Thyroid gland (tissue), 4 donors: ENCODE measurements around the gene TPT1. TPM values are rescaled to one million over a fixed set of nuclear protein-coding genes. Genes with fewer than 3 reads are reported as not detected.

ENCODE experiments used
- DNase-seq, 2 donors: peaks; one replicate each; pipeline ENCODE4 v3.0.0-alpha.2; 2019
- H3K27ac ChIP-seq, 3 donors: fragments of 200-600 bp; sonication (generic); 1 replicate in 2 of 3; 2 replicates in 1 of 3; pipeline ENCODE4 v1.5.1; 2016 to 2019; ENCODE audit warnings: mild to moderate bottlenecking in 1 of 3, moderate library complexity in 1 of 3
- H3K27me3 ChIP-seq: fragments of 200-600 bp; sonication (generic); one replicate; pipeline ENCODE4 v1.5.1; 2019
- H3K36me3 ChIP-seq, 2 donors: fragments of 200-600 bp; sonication (generic); one replicate each; pipeline ENCODE4 v1.5.1; 2016 to 2019
- H3K4me1 ChIP-seq, 2 donors: fragments of 200-600 bp; sonication (generic); one replicate each; pipeline ENCODE4 v1.5.1; 2017 to 2019
- H3K4me3 ChIP-seq, 3 donors: fragments of 200-600 bp; sonication (generic); replicated peaks in 1 of 3; 1 replicate in 2 of 3; 2 replicates in 1 of 3; pipeline ENCODE4 v1.5.1; 2016; ENCODE audit warnings: mild to moderate bottlenecking in 1 of 3
- H3K9me3 ChIP-seq: fragments of 200-600 bp; sonication (generic); one replicate; pipeline ENCODE4 v1.5.1; 2017
- CTCF ChIP-seq, 6 experiments: fragments of 200-600 bp in 3 of 6; fragments of 450-650 bp in 3 of 6; sonication (generic) in 3 of 6; IDR thresholded peaks; one replicate each; pipeline ENCODE4 v1.5.1; 2016 to 2019; ENCODE audit warnings: antibody characterized with exemption in 6 of 6, mild to moderate bottlenecking in 2 of 6, inconsistent platforms in 1 of 6, moderate library complexity in 1 of 6
- POLR2A ChIP-seq, 2 donors: fragments of 450-650 bp; IDR thresholded peaks; one replicate each; pipeline ENCODE4 v1.6.1; 2017; ENCODE audit warnings: antibody characterized with exemption in 2 of 2, mild to moderate bottlenecking in 2 of 2, moderate library complexity in 1 of 2
- WGBS, 2 donors: methylation state at CpG; one replicate each; pipeline ENCODE4 v1.1.5; 2017; 5-methylcytosine and 5-hydroxymethylcytosine counted together
- intact Hi-C: fragments of 100-400 bp; cut with DNase I; formaldehyde crosslinking; loops from one replicate; pipeline ENCODE4 v1.15.1; 2023
- total RNA-seq, 4 donors: library from RNA; depleted of rRNA; stranded (reverse); fragments of >200 nt; gene quantifications; one replicate each; pipeline ENCODE4 v1.2.3, GENCODE V29; 2016

The TPT1 gene
- total RNA-seq, 4 donors from 2014 or later, result 2,350 to 4,169 (median 2,632) TPM

- WGBS, 2 donors, result 17 to 29% methylated on average over 3 of the region's 3 CpGs
Observed at GRCh38 chr13:45368571-45368970, 27.6 kb upstream of the TPT1 start.

GRCh38 chr13:45368005-45368404 lies 27.0 kb upstream of the TPT1 start:
- Histone ChIP-seq H3K9me3 (no peaks in the 10 kb centered on the region), H3K36me3 (no peaks in the 10 kb centered on the region), H3K4me3 (no peak overlapping the region), H3K27me3 (no peaks in the 10 kb centered on the region), H3K4me1 (peaks cover 4 to 16% of the 10 kb centered on the region in 2 donors), H3K27ac (peak overlapping the region in 2 of 3 donors; percentile 31 to 35)
- 80 to 84% methylated on average over 4 of the region's 4 CpGs for WGBS, 2 donors
- TF ChIP-seq POLR2A (IDR thresholded peaks at IDR 0.05), result no peak
- TF ChIP-seq CTCF (IDR thresholded peaks at IDR 0.05), result no peak
- intact Hi-C loops, result no loop called here
- no peak for DNase-seq

More at GRCh38 chr13:45368571-45368970, 27.6 kb upstream of the TPT1 start:
- no peaks in the 10 kb centered on the region for H3K9me3 ChIP-seq
- no peaks in the 10 kb centered on the region for H3K27me3 ChIP-seq
- H3K4me3 ChIP-seq, result no peak overlapping the region
- peaks cover 4 to 16% of the 10 kb centered on the region in 2 donors for H3K4me1 ChIP-seq
- intact Hi-C loops, result no loop called here
- TF ChIP-seq CTCF (IDR thresholded peaks at IDR 0.05) (no peak), POLR2A (IDR thresholded peaks at IDR 0.05) (no peak)
- DNase-seq, result peak in 1 of 2 donors; percentile 31
- H3K27ac ChIP-seq, result peak overlapping the region in 2 of 3 donors; percentile 31 to 35
- no peaks in the 10 kb centered on the region for H3K36me3 ChIP-seq

- TF ChIP-seq CTCF (IDR thresholded peaks at IDR 0.05), result no peak
- TF ChIP-seq POLR2A (IDR thresholded peaks at IDR 0.05), result no peak
- H3K4me1 ChIP-seq, result peaks cover 4 to 16% of the 10 kb centered on the region in 2 donors
- WGBS, 2 donors, result 60 to 73% methylated on average over 2 of the region's 2 CpGs
- H3K27ac ChIP-seq, result no peak overlapping the region
- H3K4me3 ChIP-seq, result no peak overlapping the region
- H3K36me3 ChIP-seq, result no peaks in the 10 kb centered on the region
- peak; percentile 43 to 54 for DNase-seq
- intact Hi-C loops, result no loop called here
- no peaks in the 10 kb centered on the region for H3K27me3 ChIP-seq
- H3K9me3 ChIP-seq, result no peaks in the 10 kb centered on the region
Observed at GRCh38 chr13:45367358-45367757, 26.4 kb upstream of the TPT1 start.

GRCh38 chr13:45365558-45365885 lies 24.5 kb upstream of the TPT1 start:
- Histone ChIP-seq H3K9me3 (no peaks in the 10 kb centered on the region), H3K4me3 (no peak overlapping the region), H3K36me3 (no peaks in the 10 kb centered on the region), H3K4me1 (peaks cover under 1 to 13% of the 10 kb centered on the region in 2 donors), H3K27me3 (no peaks in the 10 kb centered on the region), H3K27ac (no peak overlapping the region)
- no peak for TF ChIP-seq CTCF (IDR thresholded peaks at IDR 0.05)
- TF ChIP-seq POLR2A (IDR thresholded peaks at IDR 0.05), result no peak
- 98 to 100% methylated on average over 4 of the region's 4 CpGs for WGBS, 2 donors
- intact Hi-C loops, result no loop called here
- no peak for DNase-seq

- TF ChIP-seq POLR2A (IDR thresholded peaks at IDR 0.05) (no peak), CTCF (IDR thresholded peaks at IDR 0.05) (no peak)
- Histone ChIP-seq H3K9me3 (no peaks in the 10 kb centered on the region), H3K4me3 (no peak overlapping the region), H3K27me3 (no peaks in the 10 kb centered on the region), H3K4me1 (peaks cover 0 to 13% of the 10 kb centered on the region in 2 donors), H3K27ac (no peak overlapping the region), H3K36me3 (no peaks in the 10 kb centered on the region)
- WGBS, 2 donors, result 95 to 98% methylated on average over 10 of the region's 10 CpGs
- no peak for DNase-seq
- intact Hi-C loops, result no loop called here
Observed at GRCh38 chr13:45364876-45365557, 24.0 kb upstream of the TPT1 start.
